Keratinocyte (primary cell): Measurements from ENCODE around the gene SPATA45.

Experiments used
- EZH2 ChIP-seq: IDR thresholded peaks from one replicate; pipeline ENCODE4 v1.6.1; 2012; ENCODE audit warnings: inconsistent platforms, mild to moderate bottlenecking, low read length, moderate library complexity
- TF ChIP-seq, protein P1 (sequence below), 3 experiments: IDR thresholded peaks in 1 of 3; conservative IDR thresholded peaks in 1 of 3; optimal IDR thresholded peaks in 1 of 3; 2 replicates in 2 of 3; 3 replicates in 1 of 3; pipeline versions ENCODE3 to v1.5.1; 2011; ENCODE audit warnings: low read length in 3 of 3, mild to moderate bottlenecking in 3 of 3, moderate library complexity in 2 of 3, control low read depth in 1 of 3, inconsistent platforms in 1 of 3; ENCODE audit not compliant: insufficient read depth in 2 of 3; ENCODE audit errors: extremely low read depth in 1 of 3

GRCh38 chr1:212805767-212806166, 41.7 kb downstream of the SPATA45 start:
- TF ChIP-seq, protein P1, sequence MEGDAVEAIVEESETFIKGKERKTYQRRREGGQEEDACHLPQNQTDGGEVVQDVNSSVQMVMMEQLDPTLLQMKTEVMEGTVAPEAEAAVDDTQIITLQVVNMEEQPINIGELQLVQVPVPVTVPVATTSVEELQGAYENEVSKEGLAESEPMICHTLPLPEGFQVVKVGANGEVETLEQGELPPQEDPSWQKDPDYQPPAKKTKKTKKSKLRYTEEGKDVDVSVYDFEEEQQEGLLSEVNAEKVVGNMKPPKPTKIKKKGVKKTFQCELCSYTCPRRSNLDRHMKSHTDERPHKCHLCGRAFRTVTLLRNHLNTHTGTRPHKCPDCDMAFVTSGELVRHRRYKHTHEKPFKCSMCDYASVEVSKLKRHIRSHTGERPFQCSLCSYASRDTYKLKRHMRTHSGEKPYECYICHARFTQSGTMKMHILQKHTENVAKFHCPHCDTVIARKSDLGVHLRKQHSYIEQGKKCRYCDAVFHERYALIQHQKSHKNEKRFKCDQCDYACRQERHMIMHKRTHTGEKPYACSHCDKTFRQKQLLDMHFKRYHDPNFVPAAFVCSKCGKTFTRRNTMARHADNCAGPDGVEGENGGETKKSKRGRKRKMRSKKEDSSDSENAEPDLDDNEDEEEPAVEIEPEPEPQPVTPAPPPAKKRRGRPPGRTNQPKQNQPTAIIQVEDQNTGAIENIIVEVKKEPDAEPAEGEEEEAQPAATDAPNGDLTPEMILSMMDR (optimal IDR thresholded peaks at IDR 0.05 in 1 of 3, IDR thresholded peaks at IDR 0.05 in 1 of 3, conservative IDR thresholded peaks at IDR 0.05 in 1 of 3; ENCODE audit: extremely low read depth in 1 of 3, insufficient read depth in 2 of 3, low read length in 3 of 3) = no peak
- no peak for TF ChIP-seq EZH2
